HG03139 (cell line): ENCODE data around the gene NSUN7.

Source experiments
- ATAC-seq: cut with Tn5 transposase; IDR thresholded peaks from one replicate; pipeline ENCODE4 v1.9.1; 2021; ENCODE audit not compliant: unreplicated experiment

Gene NSUN7

DNA sequence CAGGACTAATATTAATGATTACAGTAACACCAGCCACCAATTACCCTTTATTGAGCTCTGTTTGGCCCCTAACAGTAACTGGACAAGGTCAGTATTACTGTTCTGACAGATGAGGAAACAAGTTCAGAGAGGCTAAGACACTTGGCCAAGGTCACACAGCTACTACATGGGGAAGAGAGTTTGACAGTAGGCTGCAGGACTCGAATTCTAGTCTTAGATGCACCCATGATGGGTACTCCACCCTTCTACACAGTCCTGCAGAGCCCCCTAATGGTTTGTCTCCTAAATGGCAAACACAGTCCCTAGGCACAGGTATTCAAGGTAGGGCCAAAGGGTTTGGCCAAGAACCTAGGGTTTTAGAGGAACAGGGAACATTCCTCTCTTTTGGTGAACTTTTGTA lies 93.9 kb downstream of the NSUN7 start:
- no peak for ATAC-seq

DNA sequence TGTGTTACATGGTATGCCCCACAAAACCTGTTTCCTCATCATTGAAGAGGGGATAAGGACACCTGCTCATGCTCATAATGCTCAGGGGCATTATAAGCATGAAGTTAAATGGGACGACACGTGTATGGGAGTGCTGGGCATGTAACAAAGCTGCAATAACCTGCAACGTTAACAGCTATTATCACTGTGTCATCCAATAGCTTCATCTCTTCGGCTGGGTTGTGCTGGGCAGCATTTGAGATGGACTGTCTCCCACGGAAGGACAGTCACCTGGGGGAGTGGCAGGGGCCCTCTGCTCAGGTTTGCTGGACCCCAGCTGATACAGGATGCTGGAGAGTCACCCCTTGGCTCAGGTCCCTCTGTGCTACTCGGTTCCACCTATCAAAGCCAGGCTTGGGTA lies 94.5 kb downstream of the NSUN7 start:
- ATAC-seq: no peak

DNA sequence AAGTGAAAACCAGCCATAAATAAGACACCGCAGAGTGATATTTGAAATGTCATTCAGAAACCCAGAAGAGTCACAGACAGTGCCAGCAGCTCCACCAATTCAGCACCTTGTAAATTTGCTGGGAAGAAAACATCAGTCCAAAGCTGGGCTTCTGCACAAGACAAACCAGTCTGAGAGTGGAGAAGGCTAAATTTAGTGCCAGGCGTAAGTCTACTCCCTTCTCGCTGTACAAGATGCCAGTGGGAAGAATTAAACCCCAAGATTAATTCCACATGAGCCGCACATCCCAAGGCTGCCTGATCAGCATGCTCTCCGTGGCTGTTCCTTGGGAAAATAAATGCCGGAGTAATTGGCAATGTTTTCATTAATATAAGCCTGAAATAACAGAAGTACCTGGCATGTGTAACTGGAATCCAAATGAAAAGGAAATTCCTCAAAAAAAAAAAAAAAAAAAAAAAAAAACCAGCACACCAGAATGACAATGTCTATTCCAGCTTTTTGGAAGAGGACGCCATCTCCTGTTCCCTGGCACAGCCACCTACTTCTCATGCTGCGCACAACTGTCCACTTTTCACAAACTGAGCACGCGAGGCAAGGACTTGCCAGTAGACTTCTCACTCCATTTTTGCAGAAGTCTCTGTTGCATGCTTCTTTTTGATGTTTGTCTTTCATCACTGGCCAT lies 95.5 kb downstream of the NSUN7 start:
- no peak for ATAC-seq

DNA sequence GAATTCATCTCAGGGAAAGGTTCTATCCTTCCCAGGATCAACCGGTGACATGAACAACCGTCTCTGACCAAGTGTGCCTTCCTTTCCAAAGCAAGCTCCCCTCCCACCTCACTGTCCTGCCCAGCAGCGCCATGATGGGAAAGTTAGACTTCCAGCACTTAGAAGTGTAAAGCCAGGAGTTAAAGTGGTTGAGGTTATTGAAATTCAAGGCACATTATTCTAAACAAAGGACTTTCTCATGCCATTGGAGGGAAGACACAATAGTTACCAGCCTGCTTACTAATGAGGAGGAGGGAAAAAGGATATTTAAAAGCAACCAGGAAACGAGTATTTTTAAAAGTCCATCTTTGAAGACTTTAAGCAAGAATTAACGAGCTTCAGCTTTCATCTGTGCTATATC lies 96.8 kb downstream of the NSUN7 start:
- ATAC-seq: no peak

DNA sequence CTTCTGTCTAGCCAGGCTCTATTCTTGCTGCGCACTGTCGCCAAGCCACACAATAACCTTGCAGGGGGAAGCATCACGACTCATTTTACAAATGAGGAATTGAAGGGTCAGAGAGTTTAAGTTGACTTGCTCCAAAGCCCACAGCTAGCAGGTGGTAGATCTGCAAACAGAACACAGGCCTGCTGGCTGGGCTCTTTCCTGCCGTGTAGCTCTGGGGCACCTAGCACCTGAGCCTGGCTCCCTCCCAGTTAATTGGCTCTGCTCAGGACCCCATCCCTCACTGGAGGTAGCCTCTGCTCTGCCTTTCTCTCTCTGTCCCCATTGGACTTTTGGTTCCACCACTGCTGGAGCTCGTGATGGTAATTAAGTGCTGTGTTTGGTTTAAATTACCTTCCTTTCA lies 98.5 kb downstream of the NSUN7 start:
- no peak for ATAC-seq

DNA sequence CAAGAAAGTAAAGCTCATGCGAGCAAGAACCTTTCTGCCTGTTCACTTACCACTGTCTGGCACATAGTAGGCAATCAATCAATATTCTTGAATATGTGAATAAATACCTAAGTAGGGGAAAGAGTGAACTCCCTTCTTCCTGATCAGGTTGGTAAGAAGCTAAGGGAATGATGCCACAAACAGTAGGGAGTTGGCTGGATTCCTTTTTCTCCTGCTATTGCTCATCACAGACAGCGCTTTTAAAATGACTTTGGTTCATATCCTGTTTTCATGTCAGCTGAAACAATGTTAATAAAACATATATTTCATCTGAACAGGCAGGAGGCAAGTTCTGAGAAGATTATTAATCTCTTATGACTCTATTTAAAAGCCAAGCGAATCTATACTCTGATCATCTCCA lies 99.2 kb downstream of the NSUN7 start:
- no peak for ATAC-seq

DNA sequence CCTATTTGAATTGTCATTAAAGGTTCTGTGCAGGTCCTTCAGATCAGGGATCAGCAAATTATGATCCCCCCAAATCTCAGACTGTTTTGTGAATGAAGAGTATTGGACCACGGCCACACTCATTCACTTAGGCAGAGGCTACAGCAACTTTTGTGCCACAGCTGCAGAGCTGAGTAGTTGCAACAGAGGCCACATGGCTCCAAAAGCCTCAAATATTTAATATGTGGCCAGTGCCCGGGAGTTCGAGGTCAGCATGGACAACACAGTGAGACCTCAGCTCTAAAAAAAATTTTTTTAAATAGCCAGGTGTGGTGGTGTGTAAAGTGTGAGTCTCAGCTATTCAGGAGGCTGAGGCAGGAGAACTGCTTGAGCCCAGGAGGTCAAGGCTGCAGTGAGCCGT lies 100.7 kb downstream of the NSUN7 start:
- ATAC-seq: no peak

DNA sequence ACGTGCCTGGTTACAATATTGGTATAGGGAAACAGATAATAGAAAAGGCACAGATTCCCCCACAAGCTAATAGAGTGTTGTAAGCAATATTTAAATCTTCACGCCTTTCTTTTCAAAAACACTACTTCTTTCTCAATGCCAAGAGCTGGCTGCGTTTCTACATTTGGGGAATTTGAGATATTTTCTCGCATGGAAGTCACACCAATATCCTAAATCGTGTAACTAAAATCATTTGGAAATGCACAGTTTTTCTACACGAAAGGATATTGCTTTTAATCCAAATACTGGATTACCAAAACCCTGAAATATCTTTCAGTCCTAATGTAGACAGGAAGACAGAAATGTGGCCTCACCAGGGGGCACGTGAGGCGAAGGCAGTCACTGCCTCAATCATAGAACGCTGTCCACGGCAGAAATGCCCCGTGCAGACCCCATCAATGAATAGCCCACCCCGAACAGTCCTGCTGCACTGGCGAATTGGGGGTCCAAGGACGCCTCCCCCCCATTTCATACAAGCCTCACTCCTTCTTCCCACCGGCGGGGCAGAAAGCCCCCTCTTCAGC lies 106.6 kb downstream of the NSUN7 start:
- no peak for ATAC-seq

DNA sequence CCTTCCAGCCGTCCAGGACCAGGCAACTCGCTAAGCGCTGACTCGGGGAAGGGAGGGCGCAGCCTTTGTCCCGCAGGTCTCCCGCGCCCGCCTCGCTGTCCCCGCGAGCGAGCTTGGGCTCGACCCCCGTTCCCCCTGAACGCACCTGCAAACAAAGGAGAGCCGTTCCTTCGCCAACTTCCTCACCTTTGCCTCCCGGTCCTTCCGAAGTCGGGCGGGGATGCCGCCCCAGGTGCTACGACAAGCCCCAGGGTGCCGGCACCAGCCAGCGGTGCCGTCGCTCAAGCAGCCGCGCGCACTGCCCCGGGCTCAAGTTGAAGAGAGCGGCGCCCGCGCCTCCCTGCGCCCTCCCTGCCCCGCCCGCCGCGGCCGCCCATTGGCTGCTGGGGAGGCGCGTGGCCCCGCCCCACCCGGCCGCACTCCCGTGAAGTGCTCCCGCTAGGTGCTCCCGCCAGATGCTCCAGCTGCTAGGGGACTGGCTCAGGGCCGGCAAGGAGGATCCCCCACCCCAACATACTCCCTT lies 107.1 kb downstream of the NSUN7 start:
- ATAC-seq: peak; percentile 93

DNA sequence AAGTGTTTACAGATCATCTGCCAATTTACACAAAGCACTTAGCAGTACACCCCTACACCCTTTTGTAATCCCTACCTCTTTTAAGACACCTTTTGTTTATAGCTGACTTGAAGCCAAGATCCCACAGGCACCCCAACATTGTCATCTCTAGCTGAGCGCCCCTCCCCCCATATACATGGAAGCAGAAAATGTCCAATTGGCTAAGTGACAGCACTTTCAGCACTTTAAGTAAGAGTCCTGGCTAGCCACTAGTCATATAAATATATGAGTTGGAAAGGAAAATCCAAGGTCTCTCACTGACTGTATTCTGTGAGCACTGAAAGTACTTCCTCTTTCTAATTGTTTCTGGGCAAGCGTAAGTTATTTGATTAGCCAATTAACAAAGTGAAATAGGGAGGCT lies 108.2 kb downstream of the NSUN7 start:
- ATAC-seq: no peak

DNA sequence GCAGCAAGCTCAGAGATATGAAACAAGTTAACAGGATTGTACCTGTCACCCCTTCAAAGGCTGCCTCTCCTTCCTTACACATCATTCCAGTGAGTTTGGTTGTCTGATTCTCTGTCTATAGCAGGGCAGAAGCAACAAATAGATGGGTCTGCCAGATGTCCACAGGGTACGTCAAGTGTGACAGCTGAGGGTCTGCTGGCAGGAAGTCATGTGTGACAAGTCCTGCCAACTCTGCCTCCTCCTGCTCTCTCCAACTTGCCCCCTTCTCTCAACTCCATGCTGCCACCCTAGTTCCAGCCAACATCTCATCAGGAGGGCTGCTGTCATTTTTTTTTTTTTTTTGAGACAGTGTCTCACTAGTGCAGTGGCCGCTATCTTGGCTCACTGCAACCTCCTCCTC lies 109.2 kb downstream of the NSUN7 start:
- no peak for ATAC-seq
